ENCODE data around the gene KCNG1. TPM values are rescaled to one million over a fixed set of nuclear protein-coding genes. Genes with fewer than 3 reads are reported as not detected.
A peak's percentile ranks its signal among the peaks of the same experiment; 100 is the strongest.

KCNG1 gene
- total RNA-seq, 1 donor from 2014 or later: 3.6 TPM

DNA sequence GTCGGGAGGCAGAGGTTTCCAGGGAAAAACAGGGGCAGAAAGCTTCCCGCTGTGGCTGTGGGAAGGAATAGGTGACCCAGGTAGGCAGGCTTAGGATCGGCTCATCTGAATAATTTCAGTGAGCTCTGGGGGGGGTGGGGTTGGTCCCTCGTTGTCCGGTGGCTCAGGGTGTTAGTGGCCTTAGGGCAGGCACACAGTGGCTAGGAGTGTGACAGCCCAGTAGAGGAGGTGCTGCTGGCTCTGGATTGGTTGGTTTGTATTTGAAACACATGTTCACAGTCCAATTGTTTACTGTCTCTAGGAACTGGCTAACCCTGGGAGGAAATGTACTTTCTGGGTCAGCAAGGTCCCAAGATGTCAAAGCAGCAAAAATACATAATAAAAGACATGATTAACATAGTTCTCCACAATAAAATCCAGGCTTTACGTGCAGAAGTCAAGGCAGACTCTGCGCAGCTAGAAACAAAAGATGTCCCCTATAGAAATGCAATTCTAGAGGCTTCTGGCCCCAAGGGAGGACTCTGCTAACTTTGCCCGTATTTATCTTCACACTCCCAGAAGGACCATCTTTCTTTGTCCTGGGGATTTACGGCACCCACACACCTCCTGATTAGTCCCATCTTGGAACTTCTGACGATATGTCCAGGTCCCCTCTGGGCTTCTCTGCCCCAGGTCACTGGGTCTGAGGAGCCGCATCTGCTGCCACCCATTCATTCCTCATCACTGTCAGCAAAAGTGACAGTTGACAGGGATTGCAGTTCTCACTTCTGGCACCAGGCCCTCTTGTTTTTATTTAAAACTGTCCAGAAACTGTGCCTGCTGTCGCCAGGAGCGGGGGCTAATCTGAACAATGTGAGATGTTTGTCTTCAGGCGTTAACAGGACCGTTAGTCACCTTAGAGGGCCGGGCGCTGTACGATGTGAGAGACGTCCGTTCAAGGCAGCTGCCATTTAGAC, 45.6 kb downstream of the KCNG1 start:
- peak overlapping the region; percentile 79 for H3K4me3 Mint-ChIP-seq (ENCODE audit: unreplicated experiment)
- peaks cover 5% of the 10 kb centered on the region for H3K36me3 Mint-ChIP-seq (ENCODE audit: unreplicated experiment)
- peaks cover 26% of the 10 kb centered on the region for H3K4me1 Mint-ChIP-seq (ENCODE audit: low read depth, unreplicated experiment)
- H3K27ac Mint-ChIP-seq (ENCODE audit: unreplicated experiment): peak overlapping the region; percentile 92
- H3K9me3 Mint-ChIP-seq (ENCODE audit: unreplicated experiment): peaks cover 10% of the 10 kb centered on the region
- H3K27me3 Mint-ChIP-seq (ENCODE audit: unreplicated experiment): peaks cover 10% of the 10 kb centered on the region
- TF ChIP-seq, protein P1, sequence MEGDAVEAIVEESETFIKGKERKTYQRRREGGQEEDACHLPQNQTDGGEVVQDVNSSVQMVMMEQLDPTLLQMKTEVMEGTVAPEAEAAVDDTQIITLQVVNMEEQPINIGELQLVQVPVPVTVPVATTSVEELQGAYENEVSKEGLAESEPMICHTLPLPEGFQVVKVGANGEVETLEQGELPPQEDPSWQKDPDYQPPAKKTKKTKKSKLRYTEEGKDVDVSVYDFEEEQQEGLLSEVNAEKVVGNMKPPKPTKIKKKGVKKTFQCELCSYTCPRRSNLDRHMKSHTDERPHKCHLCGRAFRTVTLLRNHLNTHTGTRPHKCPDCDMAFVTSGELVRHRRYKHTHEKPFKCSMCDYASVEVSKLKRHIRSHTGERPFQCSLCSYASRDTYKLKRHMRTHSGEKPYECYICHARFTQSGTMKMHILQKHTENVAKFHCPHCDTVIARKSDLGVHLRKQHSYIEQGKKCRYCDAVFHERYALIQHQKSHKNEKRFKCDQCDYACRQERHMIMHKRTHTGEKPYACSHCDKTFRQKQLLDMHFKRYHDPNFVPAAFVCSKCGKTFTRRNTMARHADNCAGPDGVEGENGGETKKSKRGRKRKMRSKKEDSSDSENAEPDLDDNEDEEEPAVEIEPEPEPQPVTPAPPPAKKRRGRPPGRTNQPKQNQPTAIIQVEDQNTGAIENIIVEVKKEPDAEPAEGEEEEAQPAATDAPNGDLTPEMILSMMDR (IDR thresholded peaks at IDR 0.05; ENCODE audit: partially characterized antibody, unreplicated experiment): peak; percentile 32
- peak; percentile 32 for DNase-seq

DNA sequence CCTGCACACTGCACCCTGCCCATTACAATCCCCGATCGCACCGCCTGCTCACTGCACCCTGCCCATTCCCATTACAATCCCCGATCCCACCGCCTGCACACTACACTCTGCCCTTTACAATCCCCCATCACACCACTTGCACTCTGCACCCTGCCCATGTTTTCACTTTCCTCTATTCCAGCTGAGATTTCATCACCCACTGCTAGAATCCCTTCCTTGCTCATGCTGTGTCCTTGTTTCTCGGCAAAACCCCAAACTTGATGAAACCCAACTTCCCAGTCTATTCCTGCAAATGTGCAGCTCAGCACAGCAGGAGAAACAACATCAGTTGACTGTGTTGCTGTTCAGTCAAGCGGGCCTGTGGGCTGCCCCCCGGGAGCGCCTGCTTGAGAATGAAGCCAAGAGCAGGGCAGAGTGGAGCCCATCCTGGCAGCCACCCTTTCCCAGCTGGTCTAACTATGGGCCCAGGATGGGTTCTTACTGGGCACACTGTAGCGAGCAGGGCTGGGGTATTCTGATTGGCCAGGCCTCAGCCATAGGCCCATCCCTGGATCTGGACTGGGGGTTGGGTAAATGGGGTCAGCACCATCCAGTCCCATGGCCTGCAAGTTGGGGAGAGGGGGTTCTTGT, 47.1 kb downstream of the KCNG1 start:
- TF ChIP-seq, protein P1 (IDR thresholded peaks at IDR 0.05; ENCODE audit: partially characterized antibody, unreplicated experiment): no peak
- Mint-ChIP-seq H3K27me3 (ENCODE audit: unreplicated experiment) (peaks cover 10% of the 10 kb centered on the region), H3K36me3 (ENCODE audit: unreplicated experiment) (peaks cover 5% of the 10 kb centered on the region), H3K4me1 (ENCODE audit: low read depth, unreplicated experiment) (peaks cover 26% of the 10 kb centered on the region), H3K9me3 (ENCODE audit: unreplicated experiment) (peaks cover 10% of the 10 kb centered on the region), H3K4me3 (ENCODE audit: unreplicated experiment) (no peak overlapping the region), H3K27ac (ENCODE audit: unreplicated experiment) (no peak overlapping the region)
- no peak for DNase-seq

DNA sequence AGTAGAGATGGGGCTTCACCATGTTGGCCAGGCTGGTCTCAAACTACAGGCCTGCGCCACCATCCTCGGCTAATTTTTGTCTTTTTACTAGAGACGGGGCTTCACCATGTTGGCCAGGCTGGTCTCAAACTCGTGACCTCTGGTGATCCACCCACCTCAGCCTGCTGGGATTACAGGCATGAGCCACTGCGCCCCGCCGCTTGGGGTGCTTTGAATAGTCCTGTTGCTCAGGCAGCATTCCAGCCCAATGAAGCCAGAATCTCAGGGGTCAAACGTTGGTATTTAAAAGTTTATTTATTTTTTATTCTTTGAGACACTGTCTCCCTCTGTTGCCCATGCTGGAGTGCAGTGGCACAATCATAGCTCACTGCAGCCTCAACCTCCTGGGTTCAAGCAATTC, 53.0 kb downstream of the KCNG1 start:
- Mint-ChIP-seq H3K27me3 (ENCODE audit: unreplicated experiment) (peaks cover 8% of the 10 kb centered on the region), H3K9me3 (ENCODE audit: unreplicated experiment) (peaks cover 18% of the 10 kb centered on the region), H3K4me1 (ENCODE audit: low read depth, unreplicated experiment) (peaks cover 23% of the 10 kb centered on the region), H3K4me3 (ENCODE audit: unreplicated experiment) (no peak overlapping the region), H3K36me3 (ENCODE audit: unreplicated experiment) (peaks cover 5% of the 10 kb centered on the region), H3K27ac (ENCODE audit: unreplicated experiment) (no peak overlapping the region)
- no peak for DNase-seq
- TF ChIP-seq, protein P1 (IDR thresholded peaks at IDR 0.05; ENCODE audit: partially characterized antibody, unreplicated experiment): no peak

DNA sequence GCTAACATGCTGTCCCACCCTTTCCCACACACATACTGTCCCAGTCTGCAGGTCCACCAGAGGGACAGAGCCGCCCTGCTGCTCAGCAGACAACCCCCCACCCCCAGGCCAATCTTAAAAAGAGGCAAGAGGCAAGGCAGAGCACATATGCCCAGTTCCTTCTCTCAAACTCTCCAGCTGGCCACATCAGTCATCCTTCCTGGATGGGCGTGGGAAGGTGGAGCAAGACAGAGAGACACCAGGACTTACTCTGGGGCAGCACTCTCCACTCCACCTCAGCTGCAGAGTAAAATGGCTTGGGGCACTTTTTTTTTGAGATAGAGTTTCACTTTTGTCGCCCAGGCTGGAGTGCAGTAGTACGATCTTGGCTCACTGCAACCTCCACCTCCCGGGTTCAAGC, 53.5 kb downstream of the KCNG1 start:
- H3K36me3 Mint-ChIP-seq (ENCODE audit: unreplicated experiment): no peaks in the 10 kb centered on the region
- DNase-seq: no peak
- peak overlapping the region; percentile 68 for H3K27ac Mint-ChIP-seq (ENCODE audit: unreplicated experiment)
- peaks cover 8% of the 10 kb centered on the region for H3K27me3 Mint-ChIP-seq (ENCODE audit: unreplicated experiment)
- H3K9me3 Mint-ChIP-seq (ENCODE audit: unreplicated experiment): peaks cover 19% of the 10 kb centered on the region
- H3K4me1 Mint-ChIP-seq (ENCODE audit: low read depth, unreplicated experiment): peaks cover 23% of the 10 kb centered on the region
- no peak overlapping the region for H3K4me3 Mint-ChIP-seq (ENCODE audit: unreplicated experiment)
- TF ChIP-seq, protein P1 (IDR thresholded peaks at IDR 0.05; ENCODE audit: partially characterized antibody, unreplicated experiment): no peak

All from glutamatergic neuron (in vitro differentiated cells).